Transverse colon (tissue), 3 donors: ENCODE data around the gene ZC3H8.

ENCODE experiments used
- CTCF ChIP-seq, 5 experiments: fragments of 200-600 bp in 3 of 5; fragments of 450-650 bp in 2 of 5; sonication (generic) in 3 of 5; IDR thresholded peaks; 1 replicate in 2 of 5; 2 replicates in 3 of 5; pipeline ENCODE4 v1.5.1; 2016 to 2017; ENCODE audit warnings: antibody characterized with exemption in 5 of 5, inconsistent platforms in 3 of 5, mild to moderate bottlenecking in 2 of 5, moderate library complexity in 1 of 5
- EP300 ChIP-seq: sonication (generic); formaldehyde crosslinking; IDR thresholded peaks from one replicate; pipeline ENCODE4 v1.6.1; 2017; ENCODE audit warnings: antibody characterized with exemption, low read depth

GRCh38 chr2:112187046-112187715, 67.7 kb downstream of the ZC3H8 start:
- TF ChIP-seq EP300, result no peak
- TF ChIP-seq CTCF (IDR thresholded peaks at IDR 0.05), result no peak
